Activated CD4-positive, alpha-beta T cell treated with anti-CD3 and anti-CD28 coated beads, Interleukin-2, amount 10 ng/mL, durations not matched to agents 24 days and 14 days (primary cell): ENCODE measurements around the gene CDH12. TPM values are rescaled to one million over a fixed set of nuclear protein-coding genes. Genes with fewer than 3 reads are reported as not detected.

Source experiments
- DNase-seq: peaks from one replicate; pipeline ENCODE4 v3.0.0; 2022
- H3K27ac Mint-ChIP-seq: one replicate; pipeline ENCODE4 v1.8.0; 2022; ENCODE audit warnings: mild to moderate bottlenecking, mixed read lengths
- H3K27me3 Mint-ChIP-seq: one replicate; pipeline ENCODE4 v1.8.0; 2022; ENCODE audit warnings: mixed read lengths
- H3K36me3 Mint-ChIP-seq: one replicate; pipeline ENCODE4 v1.8.0; 2022; ENCODE audit warnings: low read depth, mild to moderate bottlenecking, mixed read lengths
- H3K4me1 Mint-ChIP-seq: one replicate; pipeline ENCODE4 v1.8.0; 2021; ENCODE audit warnings: mixed read lengths
- H3K4me3 Mint-ChIP-seq: one replicate; pipeline ENCODE4 v1.8.0; 2022; ENCODE audit warnings: mild to moderate bottlenecking, moderate library complexity, mixed read lengths
- H3K9me3 Mint-ChIP-seq: one replicate; pipeline ENCODE4 v1.8.0; 2021; ENCODE audit warnings: mixed read lengths
- intact Hi-C: fragments of 100-400 bp; cut with micrococcal nuclease; formaldehyde crosslinking; loops from one replicate; pipeline ENCODE4 v1.15.1; 2023
- total RNA-seq: library from RNA; stranded (reverse); gene quantifications from 2 replicates; pipeline ENCODE4 v1.2.3, GENCODE V29; 2022

The CDH12 gene
- total RNA-seq, 1 donor from 2014 or later: not detected

- Mint-ChIP-seq H3K4me1 (no peaks in the 10 kb centered on the region), H3K27ac (no peak overlapping the region), H3K9me3 (peaks cover 4% of the 10 kb centered on the region), H3K4me3 (no peak overlapping the region), H3K27me3 (no peaks in the 10 kb centered on the region), H3K36me3 (no peaks in the 10 kb centered on the region)
- intact Hi-C loops: no loop called here
- DNase-seq: no peak
Observed at GRCh38 chr5:21774281-21774680, 1078.9 kb downstream of the CDH12 start.

GRCh38 chr5:21773456-21773855 lies 1079.7 kb downstream of the CDH12 start:
- intact Hi-C loops: no loop called here
- DNase-seq: no peak
- no peak overlapping the region for H3K4me3 Mint-ChIP-seq
- H3K9me3 Mint-ChIP-seq: peaks cover 4% of the 10 kb centered on the region
- no peaks in the 10 kb centered on the region for H3K36me3 Mint-ChIP-seq
- H3K27me3 Mint-ChIP-seq: no peaks in the 10 kb centered on the region
- H3K4me1 Mint-ChIP-seq: no peaks in the 10 kb centered on the region
- H3K27ac Mint-ChIP-seq: no peak overlapping the region

GRCh38 chr5:21765406-21765805 lies 1087.7 kb downstream of the CDH12 start:
- H3K4me3 Mint-ChIP-seq: no peak overlapping the region
- DNase-seq: no peak
- no peak overlapping the region for H3K27ac Mint-ChIP-seq
- no peaks in the 10 kb centered on the region for H3K27me3 Mint-ChIP-seq
- H3K36me3 Mint-ChIP-seq: no peaks in the 10 kb centered on the region
- intact Hi-C loops: no loop called here
- no peaks in the 10 kb centered on the region for H3K9me3 Mint-ChIP-seq
- no peaks in the 10 kb centered on the region for H3K4me1 Mint-ChIP-seq

GRCh38 chr5:21739096-21739495 lies 1114.0 kb downstream of the CDH12 start:
- no peaks in the 10 kb centered on the region for H3K4me1 Mint-ChIP-seq
- intact Hi-C loops: no loop called here
- DNase-seq: no peak
- H3K4me3 Mint-ChIP-seq: no peak overlapping the region
- H3K9me3 Mint-ChIP-seq: no peaks in the 10 kb centered on the region
- no peaks in the 10 kb centered on the region for H3K36me3 Mint-ChIP-seq
- H3K27ac Mint-ChIP-seq: no peak overlapping the region
- H3K27me3 Mint-ChIP-seq: no peaks in the 10 kb centered on the region

GRCh38 chr5:21723500-21723899 lies 1129.6 kb downstream of the CDH12 start:
- Mint-ChIP-seq H3K4me1 (no peaks in the 10 kb centered on the region), H3K27ac (no peak overlapping the region), H3K36me3 (no peaks in the 10 kb centered on the region), H3K9me3 (no peaks in the 10 kb centered on the region), H3K27me3 (no peaks in the 10 kb centered on the region), H3K4me3 (no peak overlapping the region)
- DNase-seq: no peak
- intact Hi-C loops: no loop called here

- DNase-seq: no peak
- no peaks in the 10 kb centered on the region for H3K36me3 Mint-ChIP-seq
- H3K27me3 Mint-ChIP-seq: no peaks in the 10 kb centered on the region
- H3K4me3 Mint-ChIP-seq: no peak overlapping the region
- H3K9me3 Mint-ChIP-seq: no peaks in the 10 kb centered on the region
- peak overlapping the region; percentile 9 for H3K27ac Mint-ChIP-seq
- no peaks in the 10 kb centered on the region for H3K4me1 Mint-ChIP-seq
- intact Hi-C loops: no loop called here
Observed at GRCh38 chr5:21711866-21712758, 1141.0 kb downstream of the CDH12 start.

GRCh38 chr5:21709770-21710169 lies 1143.4 kb downstream of the CDH12 start:
- H3K9me3 Mint-ChIP-seq: no peaks in the 10 kb centered on the region
- H3K27me3 Mint-ChIP-seq: no peaks in the 10 kb centered on the region

GRCh38 chr5:21704974-21705668 lies 1148.0 kb downstream of the CDH12 start:
- Mint-ChIP-seq H3K27me3 (no peaks in the 10 kb centered on the region), H3K36me3 (no peaks in the 10 kb centered on the region), H3K27ac (no peak overlapping the region), H3K9me3 (no peaks in the 10 kb centered on the region), H3K4me3 (no peak overlapping the region), H3K4me1 (no peaks in the 10 kb centered on the region)
- intact Hi-C loops: no loop called here
- no peak for DNase-seq

More at GRCh38 chr5:21709770-21710169, 1143.4 kb downstream of the CDH12 start:
- no peaks in the 10 kb centered on the region for H3K4me1 Mint-ChIP-seq
- H3K36me3 Mint-ChIP-seq: no peaks in the 10 kb centered on the region
- DNase-seq: no peak
- no peak overlapping the region for H3K4me3 Mint-ChIP-seq
- intact Hi-C loops: no loop called here
- H3K27ac Mint-ChIP-seq: no peak overlapping the region

- no peaks in the 10 kb centered on the region for H3K36me3 Mint-ChIP-seq
- no peak overlapping the region for H3K4me3 Mint-ChIP-seq
- DNase-seq: no peak
- H3K27ac Mint-ChIP-seq: no peak overlapping the region
- H3K27me3 Mint-ChIP-seq: no peaks in the 10 kb centered on the region
- intact Hi-C loops: no loop called here
- no peaks in the 10 kb centered on the region for H3K9me3 Mint-ChIP-seq
- no peaks in the 10 kb centered on the region for H3K4me1 Mint-ChIP-seq
Observed at GRCh38 chr5:21701317-21701716, 1151.8 kb downstream of the CDH12 start.
